Mucosa of rectum (tissue), 2 donors: ENCODE measurements around the gene USHBP1.

Experiments used
- H3K27ac ChIP-seq, 2 donors: one replicate each; pipeline ENCODE4 v1.7.0; 2013; ENCODE audit warnings: inconsistent platforms in 2 of 2, low read depth in 2 of 2, low read length in 2 of 2
- H3K27me3 ChIP-seq, 2 donors: one replicate each; pipeline ENCODE4 v1.7.0; 2013; ENCODE audit warnings: low read length in 2 of 2; ENCODE audit not compliant: control insufficient read depth in 2 of 2, insufficient read depth in 2 of 2
- H3K36me3 ChIP-seq, 2 donors: one replicate each; pipeline ENCODE4 v1.7.0; 2013; ENCODE audit warnings: low read length in 2 of 2; ENCODE audit not compliant: control insufficient read depth in 2 of 2, insufficient read depth in 2 of 2
- H3K4me1 ChIP-seq, 2 donors: one replicate each; pipeline ENCODE4 v1.7.0; 2013; ENCODE audit warnings: low read length in 2 of 2, mild to moderate bottlenecking in 1 of 2; ENCODE audit not compliant: control insufficient read depth in 2 of 2, insufficient read depth in 2 of 2
- H3K4me3 ChIP-seq, 2 donors: one replicate each; pipeline ENCODE4 v1.7.0; 2013; ENCODE audit warnings: low read length in 2 of 2
- H3K9ac ChIP-seq, 2 donors: one replicate each; pipeline ENCODE4 v1.7.0; 2013; ENCODE audit warnings: low read length in 2 of 2, low read depth in 1 of 2, mild to moderate bottlenecking in 1 of 2
- H3K9me3 ChIP-seq, 2 donors: one replicate each; pipeline ENCODE4 v1.7.0; 2013; ENCODE audit warnings: low read length in 2 of 2; ENCODE audit not compliant: control insufficient read depth in 2 of 2
- donor health status: healthy.
- donor health status: Normal muscosa, but diverticular disease.

The USHBP1 gene, protein sequence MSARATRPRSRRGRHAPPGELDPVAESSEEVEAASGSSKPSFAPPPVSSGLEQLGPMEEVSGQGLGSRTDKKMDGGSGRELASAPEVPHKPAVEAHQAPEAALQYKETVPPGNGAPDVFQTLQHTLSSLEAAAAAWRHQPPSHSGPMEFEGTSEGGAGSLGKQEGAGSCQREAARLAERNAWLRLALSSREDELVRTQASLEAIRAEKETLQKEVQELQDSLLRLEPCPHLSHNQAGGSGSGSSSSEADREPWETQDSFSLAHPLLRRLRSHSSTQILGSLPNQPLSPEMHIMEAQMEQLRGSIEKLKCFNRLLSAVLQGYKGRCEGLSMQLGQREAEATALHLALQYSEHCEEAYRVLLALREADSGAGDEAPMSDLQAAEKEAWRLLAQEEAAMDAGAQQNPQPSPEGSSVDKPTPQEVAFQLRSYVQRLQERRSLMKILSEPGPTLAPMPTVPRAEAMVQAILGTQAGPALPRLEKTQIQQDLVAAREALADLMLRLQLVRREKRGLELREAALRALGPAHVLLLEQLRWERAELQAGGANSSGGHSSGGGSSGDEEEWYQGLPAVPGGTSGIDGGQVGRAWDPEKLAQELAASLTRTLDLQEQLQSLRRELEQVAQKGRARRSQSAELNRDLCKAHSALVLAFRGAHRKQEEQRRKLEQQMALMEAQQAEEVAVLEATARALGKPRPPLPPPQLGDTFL

DNA sequence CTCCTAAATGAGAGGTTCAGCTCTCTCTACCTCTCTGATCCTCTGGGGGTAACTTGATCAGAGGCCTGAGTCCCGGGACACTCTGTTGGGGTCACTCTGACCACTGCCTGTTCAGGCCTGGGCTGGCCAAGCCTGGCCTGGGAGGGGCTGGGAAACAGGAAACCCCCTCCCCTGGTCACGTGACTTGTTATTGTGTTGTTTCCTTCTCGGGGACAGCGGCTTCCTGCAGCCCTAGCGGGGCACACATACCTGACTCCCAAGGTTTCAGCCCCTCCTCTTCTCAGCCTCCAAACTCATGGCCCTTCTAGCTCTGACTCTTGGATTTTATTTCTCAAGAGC, at the start of gene USHBP1:
Gene USHBP1, minus strand, starts transcription at position 105 of the 339 bp plus-strand sequence. CDS start 446 bp downstream, outside the sequence.
- Histone ChIP-seq H3K9ac (no peak within 1 kb of the TSS), H3K27me3 (no peaks in the 10 kb centered on the region), H3K9me3 (no peaks in the 10 kb centered on the region), H3K27ac (peak within 1 kb of the TSS in 1 of 2 donors; percentile 9), H3K36me3 (peaks cover 0 to 4% of the 10 kb centered on the region in 2 donors), H3K4me1 (peaks cover 7% of the 10 kb centered on the region in 2 donors), H3K4me3 (peak within 1 kb of the TSS in 1 of 2 donors; percentile 33)

DNA sequence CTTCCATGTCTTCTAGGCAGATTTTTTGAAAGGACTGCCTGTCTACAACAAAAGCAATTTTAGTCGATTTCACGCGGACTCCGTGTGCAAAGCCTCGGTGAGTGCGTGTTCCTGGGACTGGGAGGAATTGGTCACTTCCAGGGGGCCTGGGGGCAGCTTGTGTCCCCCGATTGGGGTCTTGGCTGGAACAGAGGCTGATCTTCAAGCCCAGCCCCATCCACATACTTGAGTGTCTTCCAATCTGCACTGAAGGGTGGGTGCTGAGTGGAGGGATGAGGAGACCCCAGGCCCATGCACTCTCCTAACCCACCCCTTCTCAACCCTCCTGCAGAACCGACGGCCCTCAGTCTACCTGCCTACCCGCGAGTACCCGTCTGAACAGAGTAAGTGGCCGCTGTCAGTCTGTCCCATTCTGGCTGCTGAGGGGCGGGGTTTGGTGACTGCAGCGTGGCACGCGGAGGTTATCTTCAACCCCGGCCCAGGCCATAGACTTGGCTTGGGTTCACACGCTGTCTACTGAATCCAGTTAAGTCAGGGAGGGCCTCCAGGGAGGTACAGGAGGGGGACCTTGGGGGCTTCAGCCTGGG, 49.6 kb upstream of the USHBP1 start:
- no peaks in the 10 kb centered on the region for H3K9me3 ChIP-seq
- peaks cover 11 to 12% of the 10 kb centered on the region in 2 donors for H3K4me1 ChIP-seq
- no peak overlapping the region for H3K9ac ChIP-seq
- no peak overlapping the region for H3K27ac ChIP-seq
- no peak overlapping the region for H3K4me3 ChIP-seq
- H3K36me3 ChIP-seq: peaks cover 15 to 29% of the 10 kb centered on the region in 2 donors
- H3K27me3 ChIP-seq: no peaks in the 10 kb centered on the region

DNA sequence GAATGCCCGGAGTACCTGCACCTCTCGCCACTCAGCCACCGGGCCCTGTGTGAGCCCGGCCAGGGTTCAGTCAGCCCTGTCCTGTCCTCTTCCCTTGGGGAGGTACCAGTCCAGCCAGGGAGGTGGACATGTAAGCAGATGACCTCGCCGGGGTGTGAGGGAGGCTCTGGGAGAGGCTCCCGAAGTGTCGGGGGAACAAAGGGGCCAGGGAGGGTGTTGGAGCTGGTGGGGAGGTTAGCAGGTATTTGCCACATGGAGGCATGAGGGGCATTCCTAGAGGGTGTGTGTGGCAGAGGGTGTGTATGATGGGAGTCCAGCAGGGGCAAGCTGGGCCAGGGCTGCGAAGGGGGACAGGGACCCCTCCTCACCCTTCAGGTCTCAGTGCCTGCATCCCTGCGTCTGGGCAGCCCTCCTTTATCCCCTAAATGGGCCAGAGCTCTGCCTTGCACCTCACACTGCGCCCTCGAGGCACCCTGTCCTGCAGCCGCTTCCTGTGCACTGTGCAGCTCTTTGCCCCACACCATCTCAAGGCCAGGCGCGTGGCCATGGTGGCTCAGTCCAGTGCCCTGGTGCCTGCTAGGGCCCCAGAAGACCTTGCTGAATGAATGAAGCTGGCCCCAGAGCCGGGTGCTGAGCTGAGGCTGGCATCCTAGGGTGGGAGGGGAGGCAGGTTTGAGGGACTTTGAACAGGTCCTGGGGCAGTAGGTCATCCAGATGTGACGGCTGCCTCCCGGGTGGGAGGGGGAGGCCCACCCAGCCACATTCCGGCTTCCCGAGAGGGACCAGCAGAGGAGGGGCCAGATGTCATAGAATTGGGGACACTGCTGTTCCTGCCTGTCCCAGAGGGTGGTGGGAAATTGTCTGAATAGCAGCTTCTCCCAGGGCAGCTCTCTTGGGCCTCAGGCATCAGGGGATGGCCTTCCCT, 47.9 kb upstream of the USHBP1 start:
- H3K9ac ChIP-seq: no peak overlapping the region
- peaks cover 15 to 26% of the 10 kb centered on the region in 2 donors for H3K36me3 ChIP-seq
- no peaks in the 10 kb centered on the region for H3K27me3 ChIP-seq
- H3K4me1 ChIP-seq: peaks cover 13 to 14% of the 10 kb centered on the region in 2 donors
- H3K4me3 ChIP-seq: no peak overlapping the region
- H3K9me3 ChIP-seq: no peaks in the 10 kb centered on the region
- no peak overlapping the region for H3K27ac ChIP-seq

DNA sequence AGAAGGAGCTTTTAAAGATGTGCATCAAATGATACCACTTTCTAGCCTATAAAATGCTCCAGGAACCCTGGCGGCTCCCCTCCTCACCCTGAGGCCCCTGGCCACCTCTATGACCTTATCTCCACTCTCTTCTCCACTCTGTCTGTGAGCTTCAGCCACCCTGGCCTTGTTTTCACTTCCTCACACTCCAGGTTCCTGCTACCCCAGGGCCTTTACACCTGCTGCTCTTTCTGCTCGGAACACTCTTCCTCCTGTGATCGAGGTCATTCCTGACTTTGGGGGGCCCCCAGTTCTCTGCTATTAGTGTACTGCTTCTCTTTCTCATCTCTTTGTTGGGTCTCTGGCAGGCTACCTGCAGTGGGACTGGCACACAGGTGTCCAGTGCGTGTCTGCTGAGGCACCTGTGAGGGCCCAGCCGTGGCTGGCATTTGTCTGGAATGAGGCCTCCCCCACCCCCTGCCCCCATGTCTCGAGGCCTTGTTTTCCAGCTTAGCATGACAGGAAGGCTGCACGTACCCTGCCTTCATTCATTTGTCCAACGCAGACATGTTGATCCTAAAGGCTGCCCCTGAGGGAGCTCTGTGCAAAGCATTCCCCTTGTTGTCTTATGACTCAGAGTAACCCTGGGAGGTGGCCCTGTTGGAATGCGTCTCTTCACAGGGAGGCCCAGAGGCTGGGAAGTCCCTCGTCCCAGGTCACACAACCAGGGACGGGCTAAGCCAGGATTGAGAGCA, 47.1 kb upstream of the USHBP1 start:
- Histone ChIP-seq H3K4me3 (no peak overlapping the region), H3K27ac (no peak overlapping the region), H3K27me3 (no peaks in the 10 kb centered on the region), H3K36me3 (peaks cover 15 to 26% of the 10 kb centered on the region in 2 donors), H3K9ac (no peak overlapping the region), H3K4me1 (peaks cover 15% of the 10 kb centered on the region in 2 donors), H3K9me3 (no peaks in the 10 kb centered on the region)

DNA sequence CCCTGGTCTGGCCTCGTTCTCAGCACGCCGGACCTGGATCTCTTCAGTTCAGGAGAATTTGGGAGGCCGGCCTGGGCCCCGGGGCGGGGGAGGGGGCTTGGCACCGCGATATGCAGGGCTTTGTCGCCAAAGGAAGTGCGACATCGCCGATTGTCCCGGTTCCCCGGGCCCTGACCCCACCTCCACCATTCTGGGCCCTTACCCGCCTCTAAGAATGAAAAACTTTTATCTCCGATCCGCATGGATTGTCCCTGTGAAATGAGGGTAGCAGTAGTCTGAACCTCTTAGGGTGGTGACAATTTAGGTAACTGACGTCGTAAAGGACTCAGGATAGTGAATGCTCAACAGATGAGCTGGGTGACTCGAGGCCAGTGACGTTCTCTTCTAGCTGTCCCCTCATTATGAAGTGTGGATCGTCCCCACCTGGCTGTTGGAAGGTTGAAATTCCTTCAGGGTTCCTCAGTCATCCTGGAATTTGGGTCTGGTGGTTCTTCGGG, 45.5 kb upstream of the USHBP1 start:
- no peaks in the 10 kb centered on the region for H3K27me3 ChIP-seq
- H3K27ac ChIP-seq: peak overlapping the region; percentile 74 to 83
- H3K9me3 ChIP-seq: no peaks in the 10 kb centered on the region
- H3K9ac ChIP-seq: peak overlapping the region; percentile 83 to 91
- H3K36me3 ChIP-seq: peaks cover 9 to 17% of the 10 kb centered on the region in 2 donors
- peaks cover 24 to 25% of the 10 kb centered on the region in 2 donors for H3K4me1 ChIP-seq
- H3K4me3 ChIP-seq: peak overlapping the region; percentile 91 to 98

DNA sequence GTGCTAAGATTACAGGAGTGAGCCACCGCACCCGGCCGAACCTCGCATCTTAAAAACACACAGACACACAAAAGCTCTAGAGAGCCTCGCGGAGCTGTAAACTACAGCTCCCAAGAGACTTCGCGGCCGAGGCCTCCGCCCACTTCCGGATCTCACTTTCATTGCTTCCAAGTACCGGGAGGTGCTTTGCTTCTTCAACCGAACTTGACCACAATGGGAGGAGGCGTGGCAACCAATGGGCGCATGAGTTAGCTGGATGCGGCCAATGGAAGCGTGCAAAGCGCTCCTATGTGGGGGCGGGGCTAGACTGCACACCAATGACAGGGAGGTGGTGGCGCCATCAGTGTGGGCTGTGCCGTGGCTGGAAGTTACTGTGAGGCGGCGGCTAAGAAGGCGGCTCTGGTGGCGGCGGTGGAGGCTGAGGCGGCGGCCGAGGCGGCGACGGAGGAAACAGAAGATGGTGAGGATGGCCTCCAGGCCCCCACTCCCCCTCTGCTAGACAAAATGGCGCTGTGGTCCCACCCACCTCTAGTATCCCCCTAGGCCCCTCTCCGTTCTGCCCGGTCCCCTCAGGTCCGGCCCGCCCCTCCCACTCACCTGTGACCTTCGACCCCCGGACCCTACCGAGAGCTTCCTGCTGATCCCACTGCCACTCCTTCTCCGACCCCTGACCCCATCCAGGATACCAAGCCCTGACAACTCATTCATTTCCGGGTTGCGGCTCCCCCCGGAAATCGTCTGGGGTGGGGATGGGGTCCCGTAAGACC, 44.8 kb upstream of the USHBP1 start, which contains the start of gene DDA1:
Gene DDA1, plus strand, starts transcription at position 366 of the 767 bp plus-strand sequence. Its CDS starts 92 bp downstream, at position 458.
- peak within 1 kb of the TSS; percentile 91 to 98 for H3K4me3 ChIP-seq
- H3K27ac ChIP-seq: peak within 1 kb of the TSS; percentile 74 to 83
- no peaks in the 10 kb centered on the region for H3K27me3 ChIP-seq
- peak within 1 kb of the TSS; percentile 83 to 91 for H3K9ac ChIP-seq
- peaks cover 9 to 12% of the 10 kb centered on the region in 2 donors for H3K36me3 ChIP-seq
- H3K9me3 ChIP-seq: no peaks in the 10 kb centered on the region
- H3K4me1 ChIP-seq: peaks cover 30 to 31% of the 10 kb centered on the region in 2 donors

DNA sequence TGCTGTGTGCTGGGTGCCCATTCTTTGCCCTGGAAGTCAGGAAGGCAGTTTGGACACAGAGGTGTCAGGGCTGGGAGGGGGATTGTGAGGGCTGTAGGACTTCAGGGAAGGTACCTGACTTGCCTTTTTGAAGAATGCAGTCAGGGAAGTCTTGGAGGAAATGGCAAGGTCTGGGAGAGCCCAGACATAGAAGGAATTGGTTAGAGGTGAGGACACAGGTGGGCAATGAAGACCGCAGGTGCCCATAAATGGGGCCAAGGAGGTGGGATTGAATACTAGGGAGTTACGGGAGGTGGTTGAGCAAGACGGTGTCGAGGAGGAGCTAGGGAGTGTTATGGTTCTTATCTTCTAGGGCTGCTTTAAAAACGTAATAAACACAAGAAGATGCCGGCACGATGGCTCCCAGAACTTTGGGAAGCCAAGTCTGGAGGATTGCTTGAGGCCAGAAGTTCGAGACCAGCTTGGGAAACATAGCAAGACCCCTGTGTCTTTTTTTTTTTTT, 43.4 kb upstream of the USHBP1 start:
- no peak overlapping the region for H3K9ac ChIP-seq
- H3K4me3 ChIP-seq: no peak overlapping the region
- H3K4me1 ChIP-seq: peaks cover 35 to 37% of the 10 kb centered on the region in 2 donors
- no peaks in the 10 kb centered on the region for H3K9me3 ChIP-seq
- H3K27me3 ChIP-seq: no peaks in the 10 kb centered on the region
- no peak overlapping the region for H3K27ac ChIP-seq
- H3K36me3 ChIP-seq: peaks cover 2 to 3% of the 10 kb centered on the region in 2 donors

DNA sequence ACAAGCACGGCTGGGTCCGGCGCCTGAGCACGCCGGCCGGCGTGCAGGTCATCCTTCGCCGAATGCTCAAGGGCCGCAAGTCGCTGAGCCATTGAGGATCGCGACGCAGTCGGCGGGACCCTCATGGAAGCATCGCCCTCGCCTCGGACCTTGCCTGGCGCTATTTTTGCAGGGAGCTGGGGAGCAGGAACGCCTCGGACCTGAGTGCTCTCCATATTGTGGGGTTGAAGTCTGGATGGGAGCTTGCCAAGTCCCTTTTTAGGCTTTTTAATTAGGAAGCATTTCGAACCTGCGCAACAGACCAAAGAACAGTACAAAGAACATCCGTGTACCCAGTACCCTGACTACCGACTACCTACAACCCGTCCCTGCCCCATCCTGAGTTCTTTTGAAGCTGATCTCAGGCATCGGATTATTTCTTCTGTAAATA, 41.8 kb upstream of the USHBP1 start:
- Histone ChIP-seq H3K4me1 (peaks cover 40 to 45% of the 10 kb centered on the region in 2 donors), H3K4me3 (peak overlapping the region; percentile 89 to 90), H3K9ac (peak overlapping the region; percentile 79 to 94), H3K27me3 (no peaks in the 10 kb centered on the region), H3K9me3 (no peaks in the 10 kb centered on the region), H3K27ac (peak overlapping the region; percentile 96 to 98), H3K36me3 (no peaks in the 10 kb centered on the region)
